Pericardium fibroblast (primary cell): ENCODE data around the gene GFRA1. TPM values are rescaled to one million over a fixed set of nuclear protein-coding genes. Genes with fewer than 3 reads are reported as not detected.

ENCODE experiments used
- total RNA-seq: library from RNA; depleted of rRNA; stranded (reverse); fragments of >200 nt; gene quantifications from 2 replicates; pipeline ENCODE4 v1.2.3, GENCODE V29; 2015

The GFRA1 gene
- 1.6 and 2.0 TPM in 2 replicates for total RNA-seq

GRCh38 chr10:116272440-116273283 lies at the start of gene GFRA1:
Gene GFRA1, minus strand, starts transcription at chr10:116273206. Its CDS starts 1,177 bp downstream, at chr10:116272029.

Other genes with a start within 250 kb of the GFRA1 start
- not detected in 2 replicates for gene CCDC172, start 51.2 kb upstream of the GFRA1 start, total RNA-seq
- not detected in 2 replicates for gene PNLIPRP3, start 154.6 kb upstream of the GFRA1 start, total RNA-seq